Stimulated activated CD4-positive, alpha-beta T cell treated with anti-CD3 and anti-CD28 coated beads, TNF-alpha, amount 100 ng/mL, for 48 hours (primary cell): ENCODE data around the gene SOBP.

ENCODE experiments used
- DNase-seq, 3 donors: peaks; one replicate each; pipeline ENCODE4 v3.0.0-alpha.2; 2020; ENCODE audit warnings: low read depth in 3 of 3

SOBP gene

DNA sequence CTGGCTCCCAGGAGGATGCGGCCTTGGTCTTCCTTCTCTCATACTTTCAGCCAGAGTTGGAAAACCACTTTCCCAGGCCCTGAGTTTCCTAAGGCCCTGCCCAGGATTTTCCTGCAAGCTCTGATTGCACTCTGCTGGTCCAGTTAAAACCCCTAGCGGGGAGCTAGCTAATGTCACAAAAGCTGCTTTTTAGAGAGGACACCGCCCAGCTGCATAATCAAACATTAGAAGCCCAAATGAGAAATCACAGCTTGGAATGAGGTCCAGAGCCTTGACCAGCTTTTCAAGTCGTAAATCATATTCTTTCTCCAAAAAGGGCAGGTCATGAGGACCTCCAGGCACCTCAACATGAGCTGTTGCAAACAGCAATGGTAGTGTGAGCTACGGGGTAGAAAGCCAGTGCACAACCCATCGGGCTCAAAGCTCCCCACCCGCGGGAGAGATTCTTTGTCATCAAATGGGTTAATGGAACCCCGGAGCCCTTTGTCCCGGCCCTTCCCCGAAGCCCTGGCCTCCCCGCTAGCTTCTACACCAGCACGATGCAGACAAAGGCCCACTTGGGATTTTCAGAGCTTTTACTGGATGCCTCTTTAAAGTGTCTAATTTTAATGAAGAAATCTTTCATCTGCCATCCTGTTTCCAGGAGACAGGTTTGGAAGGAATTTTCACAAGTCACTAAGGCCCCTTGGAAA lies 200.2 kb downstream of the SOBP start:
- no peak for DNase-seq

DNA sequence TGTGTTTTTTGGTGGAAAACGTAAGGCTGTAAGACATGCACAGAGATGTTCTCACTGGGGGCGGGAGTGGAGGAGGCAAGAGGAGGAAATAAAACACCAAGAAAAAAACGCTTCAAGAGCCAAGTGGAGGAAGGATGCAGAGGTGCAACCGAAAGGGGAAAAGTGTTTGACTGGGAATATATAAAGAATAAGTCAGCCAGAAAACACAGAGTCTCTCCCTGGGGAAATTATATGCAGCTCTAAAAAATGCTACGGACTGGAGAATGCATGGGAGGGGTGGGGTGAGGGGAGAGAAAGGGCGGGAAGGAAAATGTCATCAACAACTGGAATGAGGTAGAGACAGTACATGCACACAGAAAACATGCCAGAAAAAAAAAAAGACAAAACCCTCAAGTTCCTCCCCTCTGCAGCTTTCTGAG lies 200.7 kb downstream of the SOBP start:
- DNase-seq: no peak

DNA sequence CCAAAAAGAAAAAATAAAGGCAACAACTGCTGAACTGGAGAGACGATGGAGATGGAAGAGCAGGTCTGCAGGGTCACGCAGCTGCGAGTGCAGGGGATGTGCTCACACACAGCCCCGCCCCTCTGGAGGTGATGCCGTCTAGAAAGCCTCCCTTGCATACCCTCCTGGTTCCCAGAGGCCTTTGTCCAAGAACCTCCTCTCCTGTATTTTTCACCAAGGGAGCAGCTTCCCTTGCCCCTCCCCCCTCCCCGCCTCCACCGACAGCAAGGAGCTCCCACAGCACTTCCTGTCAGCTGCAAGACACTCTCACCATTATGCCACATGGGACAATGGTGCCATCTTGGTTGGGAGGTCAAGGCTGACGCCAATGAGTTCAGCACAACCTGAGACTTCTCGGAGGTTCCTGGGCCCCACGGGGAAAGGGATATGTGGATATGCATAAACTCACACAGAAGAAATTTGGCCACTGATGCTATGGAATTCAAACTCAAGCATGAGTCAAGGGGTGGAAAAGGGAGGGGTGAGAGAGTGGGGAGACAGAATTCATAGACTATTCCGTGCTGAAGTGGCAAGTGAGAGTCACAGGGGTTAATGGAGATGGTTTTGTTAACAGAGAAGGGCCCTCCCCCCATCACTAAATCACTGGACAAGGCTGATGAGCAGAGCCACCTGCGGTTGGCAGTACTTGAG lies 201.3 kb downstream of the SOBP start:
- no peak for DNase-seq

GRCh38 chr6:107692351-107692750 lies 202.4 kb downstream of the SOBP start:
- no peak for DNase-seq

DNA sequence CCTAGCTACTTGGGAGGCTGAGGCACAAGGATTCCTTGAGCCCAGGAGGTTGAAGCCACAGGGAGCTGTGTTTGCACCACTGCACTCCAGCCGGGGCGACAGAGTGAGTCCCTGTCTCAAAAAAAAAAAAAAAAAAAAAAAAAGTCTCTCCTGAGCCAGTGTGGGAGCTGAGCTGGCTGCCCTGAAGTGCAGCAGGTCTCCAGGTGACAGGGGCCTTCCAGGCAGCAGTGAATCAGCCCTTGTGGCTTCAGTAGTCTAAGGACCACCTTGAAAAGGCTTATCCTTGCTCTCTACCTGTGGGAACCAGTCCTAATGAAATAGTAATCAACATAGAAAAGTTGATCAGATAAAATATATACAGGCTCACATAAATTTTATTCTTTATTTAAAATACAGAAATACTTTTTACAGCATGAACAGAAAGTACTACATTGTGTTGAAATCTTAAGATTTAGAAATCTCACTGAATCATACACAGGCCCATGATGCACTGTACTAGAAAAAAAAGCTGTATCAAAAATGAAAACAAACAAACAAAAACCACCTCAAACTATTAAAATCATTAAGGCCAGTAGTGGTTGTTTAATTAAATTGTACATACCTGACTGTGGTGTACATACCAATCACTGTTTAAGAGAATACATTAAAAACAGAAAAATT lies 205.3 kb downstream of the SOBP start:
- DNase-seq: no peak

DNA sequence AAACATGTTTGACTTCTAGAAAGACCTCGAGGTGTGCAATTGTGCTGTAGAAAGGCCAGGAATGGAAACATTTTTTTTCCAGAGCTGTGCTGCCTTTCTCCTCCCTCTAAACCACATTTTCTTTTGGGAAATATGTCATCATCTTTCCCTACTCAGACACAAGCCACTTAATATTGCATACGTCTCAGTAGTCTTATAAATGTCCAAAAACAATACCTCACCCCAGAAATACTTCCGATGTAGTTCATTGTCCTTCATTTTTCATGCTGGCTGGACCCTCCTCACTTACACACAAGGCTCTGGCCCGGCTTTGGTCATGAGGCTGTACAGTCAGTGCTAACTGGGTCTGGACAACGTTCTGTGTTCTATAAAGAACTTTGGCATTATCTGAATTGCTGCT lies 207.8 kb downstream of the SOBP start:
- DNase-seq: no peak

DNA sequence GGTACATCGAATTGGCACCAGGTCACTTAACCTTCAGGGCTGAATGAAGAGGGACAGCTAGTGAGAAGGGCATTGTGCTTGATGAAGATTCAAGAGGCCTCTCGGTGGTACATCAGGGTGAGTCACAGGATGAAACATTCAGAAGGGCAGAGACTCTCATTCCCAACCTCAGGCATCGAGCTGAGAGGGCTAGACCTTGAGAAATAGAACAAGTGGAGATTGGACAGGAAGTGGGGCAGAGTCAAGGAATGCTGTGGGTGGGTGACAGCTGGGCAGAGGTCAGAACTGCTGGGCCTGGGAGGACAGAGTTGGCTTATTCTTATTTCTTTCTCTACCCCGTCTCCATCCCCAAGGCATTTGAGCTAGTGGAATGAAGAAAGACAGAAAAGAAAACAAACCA lies 208.2 kb downstream of the SOBP start:
- DNase-seq: no peak

DNA sequence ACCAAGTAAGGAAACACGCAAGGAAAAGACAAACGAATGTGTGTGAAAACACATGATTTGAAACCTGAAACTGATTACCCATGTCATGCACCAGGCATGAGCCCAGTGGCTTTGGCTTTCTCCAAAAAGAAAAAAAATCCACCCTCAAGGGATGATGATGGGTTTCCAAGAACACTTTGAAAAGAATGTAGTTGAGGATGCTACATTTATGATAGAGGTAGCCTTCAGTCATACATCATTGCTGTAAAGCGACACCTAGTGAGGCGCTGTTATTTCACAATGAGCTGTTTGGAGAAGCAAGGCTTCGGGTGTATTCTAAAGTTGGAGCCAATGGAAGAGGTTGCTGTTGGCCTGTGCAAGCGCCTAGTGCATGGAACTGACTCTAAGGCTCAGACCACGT lies 209.3 kb downstream of the SOBP start:
- no peak for DNase-seq

- DNase-seq: no peak
Observed at GRCh38 chr6:107699697-107700325, 209.9 kb downstream of the SOBP start.

DNA sequence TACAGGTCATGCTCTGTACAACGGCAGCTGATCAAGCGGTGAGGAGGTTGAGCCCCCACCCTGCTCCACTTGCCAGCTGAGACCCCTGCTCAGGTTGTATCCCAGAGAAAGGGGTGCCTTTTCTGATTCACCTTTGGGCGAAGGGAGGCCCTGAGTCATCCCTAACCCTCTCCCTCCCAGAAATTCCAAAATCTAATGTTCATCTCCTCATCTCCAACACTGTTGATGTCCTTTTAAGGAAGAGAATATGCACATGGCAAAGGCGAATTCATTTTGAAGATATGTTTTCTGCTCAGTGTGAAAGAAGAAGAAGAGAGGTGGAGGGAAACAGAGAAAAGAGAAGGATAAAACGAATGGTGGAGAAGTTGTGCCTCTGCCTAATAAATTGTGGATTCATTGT lies 213.7 kb downstream of the SOBP start:
- DNase-seq: no peak

DNA sequence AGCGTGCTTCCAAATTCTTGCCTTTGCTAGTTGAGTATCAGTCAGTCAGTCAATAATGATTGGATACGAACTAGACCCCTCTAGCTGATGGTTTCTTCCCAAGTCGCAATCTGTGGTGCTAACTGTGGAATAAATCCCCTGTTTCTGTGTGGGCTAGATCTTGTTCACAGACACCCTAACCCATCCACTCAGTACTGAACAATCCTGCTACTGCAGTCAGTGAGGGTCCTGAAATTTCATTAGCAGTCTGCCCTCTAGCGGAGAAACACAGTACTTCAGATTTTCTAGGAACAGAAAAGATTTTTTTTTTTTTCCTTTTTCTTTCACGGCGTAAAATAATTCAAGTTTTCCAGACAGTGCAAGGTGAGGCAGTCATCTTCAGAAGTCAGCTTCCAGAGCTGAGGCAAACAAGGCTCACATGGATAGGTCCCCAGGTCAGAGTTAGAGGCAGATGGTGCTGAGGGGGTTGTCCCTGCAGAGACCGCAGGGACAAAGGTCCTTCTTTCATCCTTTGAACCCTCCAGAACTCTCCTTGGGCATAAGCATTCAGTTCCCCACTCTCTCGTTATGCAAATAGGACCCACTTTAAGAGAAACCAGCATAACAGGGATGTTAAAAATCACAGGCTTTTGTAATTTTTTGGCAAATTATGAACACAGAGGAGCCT lies 214.6 kb downstream of the SOBP start:
- DNase-seq: peak in 1 of 3 donors; percentile 28

DNA sequence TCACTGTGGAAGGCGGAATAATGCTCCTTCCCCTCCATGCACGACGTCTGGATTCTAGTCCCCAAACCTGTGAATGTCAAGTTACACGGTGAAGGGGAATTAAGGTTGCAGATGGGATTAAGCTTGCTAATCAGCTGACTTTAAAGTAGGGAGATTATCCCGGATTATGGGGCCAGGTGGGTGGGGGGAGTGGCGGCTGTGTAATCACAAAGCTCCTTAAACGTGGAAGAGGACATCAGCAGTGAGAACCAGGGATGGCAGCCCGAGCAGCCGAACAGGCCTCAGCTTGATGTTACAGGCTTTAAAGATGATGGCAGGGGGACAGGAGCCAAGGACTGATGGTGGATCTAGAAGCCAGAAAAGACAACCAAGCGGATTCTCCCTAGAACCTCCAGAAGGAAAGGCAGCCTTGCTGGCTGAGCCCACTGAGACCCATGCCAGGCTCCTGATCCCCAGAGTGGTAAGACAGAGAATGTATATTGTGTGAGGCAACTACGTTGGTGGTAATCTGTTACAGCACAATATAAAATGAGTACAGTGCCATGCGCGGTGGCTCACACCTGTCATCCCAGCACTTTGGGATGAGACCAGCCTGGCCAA lies 216.7 kb downstream of the SOBP start:
- DNase-seq: no peak

GRCh38 chr6:107707346-107708275 lies 217.7 kb downstream of the SOBP start:
- no peak for DNase-seq

- no peak for DNase-seq
Observed at GRCh38 chr6:107708435-107708834, 218.5 kb downstream of the SOBP start.

DNA sequence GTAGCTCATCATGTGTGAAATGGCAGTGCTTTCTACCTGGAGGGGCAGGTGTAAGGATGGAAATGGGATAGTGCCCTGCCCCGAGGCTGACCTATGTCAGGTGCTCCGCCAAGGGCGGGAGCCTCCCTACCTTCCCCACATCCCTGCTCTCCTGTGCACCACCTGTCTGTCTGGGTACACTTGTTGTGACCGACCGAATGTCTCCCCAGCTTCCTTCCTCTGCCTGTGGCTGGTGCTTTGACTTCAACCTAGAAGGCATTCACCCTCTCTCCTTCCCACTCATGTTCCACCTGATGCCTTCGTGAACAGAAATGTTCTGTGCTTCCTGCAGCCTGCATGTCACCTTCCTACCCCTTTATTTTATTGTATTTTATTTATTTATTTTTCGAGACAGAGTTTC lies 219.4 kb downstream of the SOBP start:
- DNase-seq: no peak
